Prostate gland (tissue), 2 donors: ENCODE data around the gene ZFP1. TPM values are rescaled to one million over a fixed set of nuclear protein-coding genes. Genes with fewer than 3 reads are reported as not detected.

Source experiments
- DNase-seq: peaks from one replicate; pipeline ENCODE4 v3.0.0-alpha.2; 2019; ENCODE audit warnings: low spot score
- H3K27ac ChIP-seq, 2 donors: fragments of 200-600 bp; sonication (generic); 2 replicates each; pipeline ENCODE4 v1.5.1; 2017 to 2019
- H3K27me3 ChIP-seq: fragments of 200-600 bp; sonication (generic); replicated peaks from 2 replicates; pipeline ENCODE4 v1.5.1; 2019; ENCODE audit not compliant: insufficient read depth
- H3K36me3 ChIP-seq, 2 donors: fragments of 200-600 bp; sonication (generic); 1 replicate in 1 of 2; 2 replicates in 1 of 2; pipeline versions ENCODE4 v1.5.1 to v1.8.1; 2017 to 2019
- H3K4me1 ChIP-seq: fragments of 200-600 bp; sonication (generic); replicated peaks from 2 replicates; pipeline ENCODE4 v1.5.1; 2019
- H3K4me3 ChIP-seq, 2 donors: fragments of 200-600 bp; sonication (generic); 2 replicates each; pipeline ENCODE4 v1.5.1; 2017 to 2019
- H3K9me3 ChIP-seq: fragments of 200-600 bp; sonication (generic); 2 replicates; pipeline ENCODE4 v1.5.1; 2017
- CTCF ChIP-seq, 4 experiments: fragments of 200-600 bp in 2 of 4; fragments of 450-650 bp in 2 of 4; sonication (generic) in 2 of 4; IDR thresholded peaks; 1 replicate in 3 of 4; 2 replicates in 1 of 4; pipeline ENCODE4 v1.5.1; 2016 to 2019; ENCODE audit warnings: antibody characterized with exemption in 4 of 4, mild to moderate bottlenecking in 2 of 4, moderate library complexity in 2 of 4
- POLR2A ChIP-seq: fragments of 450-650 bp; IDR thresholded peaks from one replicate; pipeline ENCODE4 v1.6.1; 2016; ENCODE audit warnings: antibody characterized with exemption, mild to moderate bottlenecking
- POLR2AphosphoS5 ChIP-seq: sonication (generic); formaldehyde crosslinking; IDR thresholded peaks from one replicate; pipeline ENCODE4 v1.6.1; 2017; ENCODE audit warnings: antibody characterized with exemption
- WGBS: methylation state at CpG from one replicate; pipeline ENCODE4 v1.1.5; 2018; 5-methylcytosine and 5-hydroxymethylcytosine counted together
- intact Hi-C: fragments of 100-400 bp; cut with DNase I; formaldehyde crosslinking; loops from one replicate; pipeline ENCODE4 v1.14.2; 2022
- total RNA-seq, 2 donors: library from RNA; depleted of rRNA; stranded (reverse); fragments of >200 nt; gene quantifications; one replicate each; pipeline ENCODE4 v1.1.0, GENCODE V29; 2016

Gene ZFP1
- total RNA-seq, 2 donors from 2014 or later: 9.8 to 10.3 TPM

DNA sequence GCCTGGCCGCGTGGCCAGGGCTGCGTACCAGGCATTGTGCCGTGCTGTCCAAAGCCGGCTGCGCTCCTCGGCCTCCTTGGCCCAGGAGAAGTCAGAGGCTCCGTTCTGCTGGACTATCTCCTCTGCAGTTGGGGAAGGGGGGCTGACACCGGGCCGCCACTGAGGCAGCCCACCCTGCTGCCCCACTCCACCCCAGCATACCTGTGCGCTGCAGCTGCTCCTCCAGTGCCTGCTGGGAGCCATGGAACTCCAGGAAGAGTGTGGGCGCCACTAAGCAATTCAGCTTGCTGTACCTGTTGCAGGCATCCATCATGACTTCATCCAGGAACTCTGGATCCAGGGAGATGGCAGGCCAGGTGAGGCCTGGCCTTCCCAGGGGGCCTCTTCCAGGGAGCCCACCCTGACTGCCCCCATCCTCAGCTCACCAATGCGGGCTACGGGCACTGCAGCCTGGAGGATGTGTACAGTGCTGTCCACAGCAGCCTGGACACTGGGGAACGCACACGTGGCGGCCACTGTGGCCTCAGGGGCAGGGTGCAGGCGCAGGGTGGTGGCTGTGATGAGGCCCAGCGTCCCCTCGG lies 34.7 kb upstream of the ZFP1 start:
- WGBS: 85% methylated on average over 17 of the region's 20 CpGs
- H3K4me1 ChIP-seq: no peaks in the 10 kb centered on the region
- H3K4me3 ChIP-seq: no peak overlapping the region
- no peak for DNase-seq
- H3K27ac ChIP-seq: no peak overlapping the region
- TF ChIP-seq POLR2A (no peak), CTCF (IDR thresholded peaks at IDR 0.05) (no peak), POLR2AphosphoS5 (no peak)
- intact Hi-C loops: loop anchor here (10.0 kb wide), 2 partner anchors 299 to 409 kb away; partner anchors contain the start of gene MLKL
- H3K36me3 ChIP-seq: no peaks in the 10 kb centered on the region
- H3K9me3 ChIP-seq: no peaks in the 10 kb centered on the region
- no peaks in the 10 kb centered on the region for H3K27me3 ChIP-seq

DNA sequence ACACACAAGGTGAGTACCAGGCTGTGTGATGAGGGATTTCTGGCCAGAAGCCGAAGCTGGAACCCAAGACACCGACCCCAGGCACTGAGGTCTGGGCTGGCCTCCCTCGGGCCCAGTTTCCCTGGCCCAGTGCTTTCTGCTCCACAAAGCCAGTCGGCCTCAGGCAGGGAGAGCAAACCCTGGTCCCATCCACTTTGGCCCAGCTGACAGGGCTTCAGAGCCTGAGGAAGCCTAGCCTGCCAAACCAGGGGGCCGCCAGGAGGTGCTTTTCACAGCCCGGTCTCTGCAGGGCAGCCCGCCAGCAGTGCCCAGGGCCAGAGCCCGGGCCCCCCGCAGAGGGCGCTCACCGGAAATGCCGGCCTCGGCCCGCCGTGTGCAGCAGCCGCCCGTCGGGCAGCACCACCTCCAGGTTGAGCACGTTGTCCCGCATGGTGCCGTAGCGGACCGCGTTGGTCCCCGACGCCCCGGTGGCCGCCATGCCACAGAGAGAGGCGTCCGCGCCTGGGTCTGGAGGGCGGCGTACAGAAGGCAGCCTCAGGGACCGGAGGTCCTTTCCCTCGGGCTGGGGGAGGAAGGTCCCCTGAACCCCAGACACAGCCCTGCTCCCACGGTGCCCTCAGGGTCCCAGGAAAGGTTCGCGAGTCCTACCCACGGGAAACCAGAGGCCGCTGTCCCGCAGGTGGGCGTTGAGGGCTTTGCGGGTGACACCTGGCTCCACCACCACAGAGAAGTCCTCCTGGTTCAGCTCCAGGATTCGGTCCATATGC lies 34.0 kb upstream of the ZFP1 start:
- H3K27ac ChIP-seq: no peak overlapping the region
- H3K4me1 ChIP-seq: no peaks in the 10 kb centered on the region
- H3K27me3 ChIP-seq: no peaks in the 10 kb centered on the region
- DNase-seq: no peak
- WGBS: 93% methylated on average over 28 of the region's 44 CpGs
- no peak overlapping the region for H3K4me3 ChIP-seq
- intact Hi-C loops: loop anchor here (10.0 kb wide), 2 partner anchors 300 to 410 kb away; partner anchors contain the start of gene MLKL
- H3K9me3 ChIP-seq: no peaks in the 10 kb centered on the region
- TF ChIP-seq CTCF (IDR thresholded peaks at IDR 0.05) (no peak), POLR2AphosphoS5 (no peak), POLR2A (no peak)
- no peaks in the 10 kb centered on the region for H3K36me3 ChIP-seq

DNA sequence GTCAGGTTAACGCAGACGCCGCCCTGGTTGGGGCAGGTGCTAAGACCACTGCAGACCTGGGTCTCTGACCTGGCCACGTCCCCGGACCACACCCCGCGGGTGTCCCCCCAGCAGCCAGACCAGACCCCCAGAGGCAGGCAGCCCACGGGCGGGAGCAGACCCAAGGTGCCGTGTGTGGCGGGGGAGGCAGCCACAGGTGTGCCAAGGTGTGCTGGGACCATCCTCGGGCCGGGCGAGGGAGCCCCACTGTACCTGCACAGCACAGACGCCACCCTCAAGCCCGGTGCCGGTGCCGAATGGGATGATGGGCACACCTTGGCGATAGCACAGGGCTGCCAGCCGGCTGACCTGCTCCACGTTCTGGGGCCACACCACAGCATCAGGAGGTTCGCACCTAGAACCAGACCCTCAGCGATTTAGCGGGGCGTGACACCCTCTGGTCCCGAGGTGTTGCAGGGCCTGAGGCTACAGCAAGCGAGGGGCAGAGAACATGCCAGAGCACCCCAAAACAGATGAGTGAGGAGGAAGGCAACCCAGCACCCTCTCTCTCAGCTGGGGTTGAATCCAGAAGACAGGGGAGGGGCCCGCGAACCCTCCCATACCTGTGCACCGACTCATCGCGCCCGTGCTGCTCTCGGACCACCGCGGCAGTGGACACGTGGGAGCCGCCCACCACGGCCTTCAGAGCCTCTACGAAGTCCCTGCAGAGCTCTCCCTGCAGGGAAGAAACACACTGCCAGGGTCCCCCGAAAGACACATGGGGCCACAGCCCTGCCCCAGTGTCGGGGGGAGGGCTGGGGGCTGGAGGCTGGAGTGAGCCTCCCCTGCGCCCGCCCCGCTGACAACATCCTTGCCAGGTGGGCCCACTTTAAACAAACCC lies 33.1 kb upstream of the ZFP1 start:
- Histone ChIP-seq H3K36me3 (no peaks in the 10 kb centered on the region), H3K27me3 (no peaks in the 10 kb centered on the region), H3K27ac (no peak overlapping the region), H3K4me3 (peak overlapping the region; percentile 36 to 48), H3K9me3 (no peaks in the 10 kb centered on the region), H3K4me1 (no peaks in the 10 kb centered on the region)
- no peak for DNase-seq
- TF ChIP-seq POLR2A (no peak), CTCF (IDR thresholded peaks at IDR 0.05) (no peak), POLR2AphosphoS5 (no peak)
- WGBS: 91% methylated on average over 45 of the region's 45 CpGs
- intact Hi-C loops: loop anchor here (10.0 kb wide), 2 partner anchors 300 to 410 kb away; partner anchors contain the start of gene MLKL

DNA sequence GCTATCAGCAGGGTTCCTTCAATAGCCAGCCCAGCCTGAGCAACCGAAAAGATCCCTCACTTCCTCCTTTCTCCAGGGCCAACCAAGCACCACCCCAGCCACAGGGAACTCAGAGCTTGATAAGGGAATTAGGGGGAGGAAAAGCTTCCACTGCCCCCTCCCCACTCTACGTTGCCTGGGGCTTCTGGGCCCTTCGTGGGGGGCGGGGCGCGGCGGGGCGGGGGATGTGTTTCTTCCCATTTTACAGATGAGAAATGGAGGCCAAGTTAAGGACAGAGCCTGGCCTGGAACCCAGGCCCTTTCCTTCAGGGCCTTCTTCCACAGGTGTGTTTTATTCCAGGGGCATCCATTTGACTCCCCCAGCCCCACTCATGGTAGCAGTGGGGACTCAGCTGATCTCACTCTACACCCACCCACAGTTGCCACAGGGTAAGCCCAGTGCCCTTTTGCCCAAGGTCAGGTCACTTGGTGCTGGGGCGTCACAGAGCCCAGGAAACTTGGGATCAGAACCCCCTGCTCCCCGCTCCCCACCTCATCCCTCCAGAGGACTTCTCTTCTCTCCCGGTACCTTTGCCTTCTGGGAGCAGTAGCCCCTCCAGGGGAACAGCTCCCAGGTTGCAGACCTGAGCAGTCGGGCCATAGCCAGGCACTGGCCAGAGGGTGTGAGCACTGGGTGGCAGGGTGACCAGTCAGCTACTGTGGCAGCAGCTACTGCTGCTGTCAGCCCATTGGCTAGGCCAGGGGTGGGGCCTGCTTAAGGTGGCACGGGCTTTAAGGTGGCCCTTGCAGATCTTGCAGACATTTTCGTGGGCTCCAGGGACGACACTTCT lies 32.0 kb upstream of the ZFP1 start, which contains the start of gene LDHD:
Gene LDHD, minus strand, starts transcription at position 700 of the 830 bp plus-strand sequence. Its CDS starts 60 bp downstream, at position 640.
- WGBS: 41% methylated on average over 15 of the region's 15 CpGs
- DNase-seq: peak; percentile 80
- peak within 1 kb of the TSS; percentile 51 to 60 for H3K27ac ChIP-seq
- no peaks in the 10 kb centered on the region for H3K9me3 ChIP-seq
- TF ChIP-seq POLR2AphosphoS5: peak; percentile 81
- TF ChIP-seq POLR2A: peak; percentile 23
- TF ChIP-seq CTCF (IDR thresholded peaks at IDR 0.05): no peak
- H3K4me3 ChIP-seq: peak within 1 kb of the TSS; percentile 36 to 48
- no peaks in the 10 kb centered on the region for H3K4me1 ChIP-seq
- intact Hi-C loops: loop anchor here (10.0 kb wide), 2 partner anchors 301 to 411 kb away; partner anchors contain the start of gene MLKL
- no peaks in the 10 kb centered on the region for H3K27me3 ChIP-seq
- no peaks in the 10 kb centered on the region for H3K36me3 ChIP-seq
